Measurements from ENCODE around the gene DPH7.

DPH7 gene

DNA sequence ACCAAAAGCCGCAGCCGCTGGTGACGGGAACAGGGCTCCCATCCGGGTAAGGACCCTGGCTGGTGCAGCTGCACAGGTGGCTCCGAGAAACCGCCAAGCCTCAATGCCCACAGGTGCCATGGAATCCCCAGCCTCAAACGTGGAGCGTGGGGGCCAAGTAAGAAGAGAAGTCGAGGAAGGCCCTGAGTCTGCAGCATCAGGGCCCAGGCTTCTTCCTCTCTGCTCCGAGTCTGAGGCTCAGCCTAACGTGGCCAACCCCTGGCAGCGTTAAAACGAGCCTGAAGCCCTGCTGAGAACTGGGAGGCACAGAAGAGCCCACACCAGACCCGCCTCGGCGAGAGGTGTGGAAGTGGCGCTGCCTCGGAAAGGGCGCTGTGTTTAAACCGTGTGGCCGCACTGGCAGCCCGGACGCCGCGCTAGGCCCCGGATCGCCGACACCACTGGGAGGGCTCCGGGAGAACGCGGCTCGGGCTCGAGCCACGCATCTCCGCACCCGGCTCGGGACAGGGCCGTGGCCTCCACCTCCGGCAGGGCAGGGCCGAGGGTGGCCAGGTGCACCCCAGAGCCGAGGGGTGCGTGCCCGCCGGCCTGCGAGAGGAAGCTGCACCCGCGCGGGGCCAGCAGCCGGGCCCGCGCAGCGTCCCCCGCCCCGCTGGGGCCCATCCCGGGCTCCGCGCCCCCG is 10.9 kb upstream of the DPH7 start:
- H3K9me3 ChIP-seq (replicated peaks; ENCODE audit: low read length) = no peaks in the 10 kb centered on the region

GRCh38 chr9:137588891-137589290 is 10.2 kb upstream of the DPH7 start:
- no peaks in the 10 kb centered on the region for H3K27me3 ChIP-seq (ENCODE audit: control insufficient read depth, insufficient read depth, low read length)
- H3K36me3 ChIP-seq (ENCODE audit: insufficient read depth, low read length) = peaks cover 37% of the 10 kb centered on the region
- peak overlapping the region; percentile 91 for H3K4me3 ChIP-seq (ENCODE audit: low read length)
- peaks cover 9% of the 10 kb centered on the region for H3K4me1 ChIP-seq (ENCODE audit: control insufficient read depth, insufficient read depth, low read length)
- peak overlapping the region; percentile 83 for H3K4me2 ChIP-seq (ENCODE audit: low read length)
- H3K9me3 ChIP-seq (replicated peaks; ENCODE audit: low read length) = no peaks in the 10 kb centered on the region
- H3K9ac ChIP-seq (ENCODE audit: low read depth, low read length) = peak overlapping the region; percentile 77

More for the DNA sequence above, 10.9 kb upstream of the DPH7 start:
- Histone ChIP-seq H3K27me3 (ENCODE audit: control insufficient read depth, insufficient read depth, low read length) (no peaks in the 10 kb centered on the region), H3K4me1 (ENCODE audit: control insufficient read depth, insufficient read depth, low read length) (peaks cover 9% of the 10 kb centered on the region), H3K4me2 (ENCODE audit: low read length) (peak overlapping the region; percentile 83), H3K36me3 (ENCODE audit: insufficient read depth, low read length) (peaks cover 37% of the 10 kb centered on the region), H3K9ac (ENCODE audit: low read depth, low read length) (peak overlapping the region; percentile 77), H3K4me3 (ENCODE audit: low read length) (peak overlapping the region; percentile 91)

- Histone ChIP-seq H3K4me2 (ENCODE audit: low read length) (no peak overlapping the region), H3K36me3 (ENCODE audit: insufficient read depth, low read length) (peaks cover 40% of the 10 kb centered on the region), H3K4me3 (ENCODE audit: low read length) (no peak overlapping the region), H3K9me3 (replicated peaks; ENCODE audit: low read length) (no peaks in the 10 kb centered on the region), H3K9ac (ENCODE audit: low read depth, low read length) (no peak overlapping the region), H3K27me3 (ENCODE audit: control insufficient read depth, insufficient read depth, low read length) (no peaks in the 10 kb centered on the region), H3K4me1 (ENCODE audit: control insufficient read depth, insufficient read depth, low read length) (peaks cover 9% of the 10 kb centered on the region)
Measured at GRCh38 chr9:137588311-137588710, 9.6 kb upstream of the DPH7 start.

- Histone ChIP-seq H3K36me3 (ENCODE audit: insufficient read depth, low read length) (peaks cover 52% of the 10 kb centered on the region), H3K4me3 (ENCODE audit: low read length) (no peak overlapping the region)
Measured at GRCh38 chr9:137586854-137587253, 8.1 kb upstream of the DPH7 start.

GRCh38 chr9:137583957-137584356 is 5.2 kb upstream of the DPH7 start:
- Histone ChIP-seq H3K27me3 (ENCODE audit: control insufficient read depth, insufficient read depth, low read length) (no peaks in the 10 kb centered on the region), H3K9ac (ENCODE audit: low read depth, low read length) (no peak overlapping the region), H3K9me3 (replicated peaks; ENCODE audit: low read length) (no peaks in the 10 kb centered on the region), H3K4me1 (ENCODE audit: control insufficient read depth, insufficient read depth, low read length) (peaks cover 9% of the 10 kb centered on the region), H3K4me2 (ENCODE audit: low read length) (no peak overlapping the region), H3K4me3 (ENCODE audit: low read length) (no peak overlapping the region), H3K36me3 (ENCODE audit: insufficient read depth, low read length) (peaks cover 59% of the 10 kb centered on the region)

More at GRCh38 chr9:137586854-137587253, 8.1 kb upstream of the DPH7 start:
- H3K9ac ChIP-seq (ENCODE audit: low read depth, low read length) = no peak overlapping the region
- no peak overlapping the region for H3K4me2 ChIP-seq (ENCODE audit: low read length)
- peaks cover 9% of the 10 kb centered on the region for H3K4me1 ChIP-seq (ENCODE audit: control insufficient read depth, insufficient read depth, low read length)
- no peaks in the 10 kb centered on the region for H3K9me3 ChIP-seq (replicated peaks; ENCODE audit: low read length)
- no peaks in the 10 kb centered on the region for H3K27me3 ChIP-seq (ENCODE audit: control insufficient read depth, insufficient read depth, low read length)

- H3K4me1 ChIP-seq (ENCODE audit: control insufficient read depth, insufficient read depth, low read length) = peaks cover 6% of the 10 kb centered on the region
- H3K27me3 ChIP-seq (ENCODE audit: control insufficient read depth, insufficient read depth, low read length) = no peaks in the 10 kb centered on the region
- no peak overlapping the region for H3K4me2 ChIP-seq (ENCODE audit: low read length)
- peaks cover 55% of the 10 kb centered on the region for H3K36me3 ChIP-seq (ENCODE audit: insufficient read depth, low read length)
- H3K9me3 ChIP-seq (replicated peaks; ENCODE audit: low read length) = no peaks in the 10 kb centered on the region
- no peak overlapping the region for H3K9ac ChIP-seq (ENCODE audit: low read depth, low read length)
- H3K4me3 ChIP-seq (ENCODE audit: low read length) = no peak overlapping the region
Measured at GRCh38 chr9:137583347-137583746, 4.6 kb upstream of the DPH7 start.

DNA sequence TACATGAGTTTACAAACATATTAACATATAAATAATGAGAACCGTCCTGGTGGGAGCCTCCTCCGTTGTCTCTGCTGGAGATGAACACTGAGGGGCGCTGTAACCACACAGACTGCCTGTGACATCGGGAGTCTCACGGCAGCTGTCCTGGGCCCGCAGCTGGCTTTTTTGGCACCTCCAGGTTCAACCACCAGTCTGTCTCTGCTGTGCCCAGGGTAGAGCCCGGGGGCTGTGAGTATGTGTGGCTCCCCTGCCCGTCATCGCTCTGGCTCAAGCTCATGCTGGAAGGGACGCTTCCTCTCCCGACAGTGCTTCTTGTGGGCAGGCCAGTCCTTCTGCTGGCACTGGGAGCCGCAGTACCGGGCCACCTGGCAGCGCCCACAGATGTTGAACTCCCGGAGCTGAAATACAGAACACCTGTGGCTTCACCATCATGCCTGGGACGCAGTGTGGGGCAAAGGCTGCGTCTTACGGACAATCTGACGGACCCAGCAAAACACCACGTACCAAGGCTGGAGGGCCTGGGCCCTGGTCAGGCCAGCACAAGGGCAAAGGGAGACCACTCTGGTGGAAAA is 3.6 kb upstream of the DPH7 start:
- Histone ChIP-seq H3K27me3 (ENCODE audit: control insufficient read depth, insufficient read depth, low read length) (no peaks in the 10 kb centered on the region), H3K36me3 (ENCODE audit: insufficient read depth, low read length) (peaks cover 45% of the 10 kb centered on the region), H3K9ac (ENCODE audit: low read depth, low read length) (no peak overlapping the region), H3K4me1 (ENCODE audit: control insufficient read depth, insufficient read depth, low read length) (peaks cover 9% of the 10 kb centered on the region), H3K4me3 (ENCODE audit: low read length) (no peak overlapping the region), H3K4me2 (ENCODE audit: low read length) (no peak overlapping the region), H3K9me3 (replicated peaks; ENCODE audit: low read length) (no peaks in the 10 kb centered on the region)

DNA sequence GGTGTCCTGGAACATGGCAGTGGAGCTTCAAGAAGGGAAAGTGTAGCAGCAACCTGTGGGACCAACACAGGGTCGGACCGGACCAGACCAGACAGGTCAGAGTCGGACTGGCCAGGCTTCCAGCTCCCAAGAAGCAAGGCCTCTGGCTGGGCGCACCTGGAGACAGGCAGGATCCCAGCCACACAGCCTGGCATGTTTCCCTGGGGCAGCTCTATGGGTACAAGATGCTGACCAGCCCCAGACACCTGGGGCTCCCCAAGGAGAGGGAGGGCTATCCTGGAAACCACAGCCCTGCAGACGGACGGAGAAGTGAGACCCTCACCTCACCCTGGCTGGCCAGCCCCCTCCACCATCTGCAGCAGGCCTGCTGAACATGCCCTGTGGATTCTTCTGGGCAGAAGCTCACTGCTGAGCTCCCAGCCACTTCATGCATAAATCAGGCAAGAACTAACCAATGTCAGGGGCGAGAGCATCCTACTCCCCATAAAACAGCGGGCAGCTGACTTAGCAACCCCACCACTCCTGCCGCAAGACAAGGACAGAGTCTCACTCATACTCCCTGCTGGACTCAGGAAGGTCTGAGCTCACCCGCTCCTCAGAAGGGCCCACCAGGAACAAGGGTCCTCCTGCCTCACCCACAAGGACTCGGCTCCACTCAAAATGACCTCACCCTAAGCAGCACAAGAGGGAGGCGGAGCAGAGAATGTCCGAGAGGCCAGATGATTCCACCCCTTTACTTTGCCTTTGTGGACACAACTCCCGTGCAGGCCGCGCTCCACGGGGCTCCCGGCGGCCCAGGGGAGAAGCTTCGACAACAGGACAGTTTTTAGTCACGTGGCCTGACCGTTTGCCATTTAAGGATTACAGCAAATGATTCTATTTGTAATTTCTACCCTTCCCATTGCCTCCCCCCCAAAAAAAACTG is 2.9 kb upstream of the DPH7 start:
- Histone ChIP-seq H3K27me3 (ENCODE audit: control insufficient read depth, insufficient read depth, low read length) (no peaks in the 10 kb centered on the region), H3K36me3 (ENCODE audit: insufficient read depth, low read length) (peaks cover 38% of the 10 kb centered on the region), H3K9ac (ENCODE audit: low read depth, low read length) (no peak overlapping the region), H3K4me3 (ENCODE audit: low read length) (no peak overlapping the region), H3K4me2 (ENCODE audit: low read length) (no peak overlapping the region), H3K9me3 (replicated peaks; ENCODE audit: low read length) (no peaks in the 10 kb centered on the region), H3K4me1 (ENCODE audit: control insufficient read depth, insufficient read depth, low read length) (peaks cover 14% of the 10 kb centered on the region)

DNA sequence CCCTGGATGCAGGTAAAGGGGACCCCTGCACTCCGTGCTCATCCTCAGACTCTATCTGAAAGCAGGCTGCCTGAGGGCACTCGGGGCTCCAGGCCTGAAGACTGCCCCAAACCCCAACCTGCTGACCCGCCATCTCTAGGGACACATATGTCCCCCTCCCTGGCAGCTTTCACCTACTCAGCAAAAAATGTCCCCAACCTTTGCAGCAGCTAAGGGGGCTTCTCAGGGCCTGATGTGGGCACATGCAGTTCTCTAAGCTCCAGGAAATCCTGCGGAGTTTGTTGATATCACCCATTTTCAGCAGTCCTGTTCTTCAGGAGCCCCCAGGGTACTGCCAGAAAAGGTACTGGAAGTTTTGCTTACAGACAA is 2.2 kb upstream of the DPH7 start:
- H3K4me1 ChIP-seq (ENCODE audit: control insufficient read depth, insufficient read depth, low read length) = peaks cover 19% of the 10 kb centered on the region

GRCh38 chr9:137580209-137580953 is 1.7 kb upstream of the DPH7 start:
- Histone ChIP-seq H3K4me1 (ENCODE audit: control insufficient read depth, insufficient read depth, low read length) (peaks cover 20% of the 10 kb centered on the region), H3K9ac (ENCODE audit: low read depth, low read length) (no peak overlapping the region), H3K27me3 (ENCODE audit: control insufficient read depth, insufficient read depth, low read length) (no peaks in the 10 kb centered on the region), H3K4me2 (ENCODE audit: low read length) (no peak overlapping the region), H3K36me3 (ENCODE audit: insufficient read depth, low read length) (peaks cover 33% of the 10 kb centered on the region), H3K4me3 (ENCODE audit: low read length) (no peak overlapping the region), H3K9me3 (replicated peaks; ENCODE audit: low read length) (no peaks in the 10 kb centered on the region)

More for the DNA sequence above, 2.2 kb upstream of the DPH7 start:
- Histone ChIP-seq H3K9ac (ENCODE audit: low read depth, low read length) (no peak overlapping the region), H3K36me3 (ENCODE audit: insufficient read depth, low read length) (peaks cover 33% of the 10 kb centered on the region), H3K4me3 (ENCODE audit: low read length) (no peak overlapping the region), H3K9me3 (replicated peaks; ENCODE audit: low read length) (no peaks in the 10 kb centered on the region), H3K27me3 (ENCODE audit: control insufficient read depth, insufficient read depth, low read length) (no peaks in the 10 kb centered on the region), H3K4me2 (ENCODE audit: low read length) (no peak overlapping the region)

DNA sequence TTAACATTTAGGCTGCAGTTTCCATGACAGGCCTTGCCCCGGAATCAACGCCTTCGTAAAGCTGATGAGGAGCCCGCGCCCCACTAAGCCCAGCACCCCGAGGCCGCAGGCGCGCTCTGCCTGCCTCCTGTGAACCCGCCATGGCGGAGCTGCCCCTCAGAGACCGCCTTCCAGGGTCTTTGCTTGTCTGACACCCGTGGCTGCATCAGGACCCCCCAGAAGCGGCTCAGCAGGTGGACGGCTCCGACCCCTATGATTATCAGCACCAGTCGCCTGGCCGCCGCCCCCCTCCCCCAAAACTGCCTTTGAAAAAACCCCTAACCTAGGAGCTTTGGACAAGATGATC is 507 bp upstream of the DPH7 start:
- Histone ChIP-seq H3K27me3 (ENCODE audit: control insufficient read depth, insufficient read depth, low read length) (no peaks in the 10 kb centered on the region), H3K36me3 (ENCODE audit: insufficient read depth, low read length) (peaks cover 41% of the 10 kb centered on the region), H3K4me1 (ENCODE audit: control insufficient read depth, insufficient read depth, low read length) (peaks cover 20% of the 10 kb centered on the region), H3K9me3 (replicated peaks; ENCODE audit: low read length) (no peaks in the 10 kb centered on the region), H3K4me2 (ENCODE audit: low read length) (peak overlapping the region; percentile 87), H3K4me3 (ENCODE audit: low read length) (peak overlapping the region; percentile 97), H3K9ac (ENCODE audit: low read depth, low read length) (peak overlapping the region; percentile 79)
